HG03378 (cell line): Measurements from ENCODE around the gene FRMD3.

Source experiments
- ATAC-seq: cut with Tn5 transposase; IDR thresholded peaks from one replicate; pipeline ENCODE4 v1.9.1; 2021; ENCODE audit warnings: mild to moderate bottlenecking, moderate library complexity; ENCODE audit not compliant: unreplicated experiment

Gene FRMD3

DNA sequence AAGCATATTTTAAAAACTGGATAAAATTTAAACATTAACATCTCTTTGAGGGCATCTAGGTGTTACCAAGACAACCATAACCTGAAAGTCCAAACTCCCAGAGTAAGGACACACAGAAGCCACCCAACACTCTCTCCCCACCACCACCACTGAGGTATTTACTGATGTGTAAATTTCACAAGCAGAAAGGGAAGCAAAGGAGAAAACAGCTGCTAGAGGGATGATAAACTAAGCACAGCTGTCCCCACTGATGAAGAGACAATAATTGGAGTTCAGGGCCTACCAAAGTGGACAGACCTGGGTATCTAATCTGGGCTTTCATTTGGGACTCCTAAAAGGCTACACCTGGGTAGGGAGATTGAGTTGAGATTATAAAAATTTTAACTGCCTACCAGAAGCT lies 63.6 kb downstream of the FRMD3 start:
- no peak for ATAC-seq

DNA sequence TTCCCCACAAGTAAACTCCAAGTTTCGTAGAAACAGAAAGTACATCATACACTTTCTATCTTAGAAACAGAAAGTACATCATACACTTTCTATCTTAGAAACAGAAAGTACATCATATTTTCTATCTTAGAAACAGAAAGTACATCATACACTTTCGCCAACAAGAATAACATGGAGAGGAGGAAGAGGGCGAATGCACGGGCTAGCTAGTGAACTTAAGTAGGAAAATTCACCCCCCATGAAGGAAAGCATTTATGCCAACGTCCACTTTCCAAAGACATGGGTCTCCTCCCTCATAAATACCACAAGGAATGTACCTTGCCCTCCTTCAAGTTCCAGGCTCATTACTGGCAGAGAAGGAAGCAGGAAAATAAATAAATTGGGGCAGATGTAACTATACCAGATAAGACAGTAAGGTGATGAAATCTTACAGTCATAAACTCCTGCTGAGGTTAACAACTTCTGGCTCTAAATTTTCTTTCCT lies 64.7 kb downstream of the FRMD3 start:
- ATAC-seq = peak; percentile 99

DNA sequence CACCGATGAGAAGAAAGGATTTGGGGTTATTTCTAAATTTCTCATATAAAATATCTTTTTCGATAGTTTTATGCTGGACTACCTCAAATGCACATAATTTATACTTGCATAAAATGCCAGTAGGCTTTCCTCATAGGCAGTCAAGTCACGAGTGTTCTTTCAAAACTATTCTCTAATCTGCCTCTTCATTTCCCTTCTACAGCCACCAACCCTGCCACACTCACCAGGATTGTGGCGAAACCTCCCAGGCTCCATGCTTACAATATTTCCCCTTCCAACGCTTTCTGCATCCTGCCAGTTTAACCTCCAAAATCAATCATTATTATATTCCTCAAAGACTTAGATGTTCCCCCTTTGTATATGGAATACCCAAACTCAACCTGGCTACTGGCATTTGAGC lies 65.4 kb downstream of the FRMD3 start:
- ATAC-seq = no peak

DNA sequence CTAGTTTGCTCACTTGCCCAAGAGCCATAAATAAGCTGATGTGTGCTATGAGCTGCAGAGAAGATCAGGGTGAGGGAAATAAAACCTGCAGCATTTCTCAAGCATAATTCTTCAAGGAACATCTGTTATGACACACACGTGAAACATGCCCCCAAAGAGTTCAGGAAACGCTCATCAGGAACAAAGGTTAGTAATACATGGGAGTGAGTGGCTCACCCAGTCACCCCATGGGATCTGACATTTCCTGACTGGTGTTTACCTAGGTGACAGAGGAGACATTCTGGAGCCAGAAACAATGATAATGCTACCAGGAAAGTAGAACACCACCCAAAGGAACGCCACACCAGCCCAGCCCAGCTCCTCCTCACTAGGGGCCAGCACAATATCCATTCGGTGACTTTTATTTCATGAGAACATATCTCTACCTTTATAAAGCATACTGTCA lies 66.0 kb downstream of the FRMD3 start:
- no peak for ATAC-seq

DNA sequence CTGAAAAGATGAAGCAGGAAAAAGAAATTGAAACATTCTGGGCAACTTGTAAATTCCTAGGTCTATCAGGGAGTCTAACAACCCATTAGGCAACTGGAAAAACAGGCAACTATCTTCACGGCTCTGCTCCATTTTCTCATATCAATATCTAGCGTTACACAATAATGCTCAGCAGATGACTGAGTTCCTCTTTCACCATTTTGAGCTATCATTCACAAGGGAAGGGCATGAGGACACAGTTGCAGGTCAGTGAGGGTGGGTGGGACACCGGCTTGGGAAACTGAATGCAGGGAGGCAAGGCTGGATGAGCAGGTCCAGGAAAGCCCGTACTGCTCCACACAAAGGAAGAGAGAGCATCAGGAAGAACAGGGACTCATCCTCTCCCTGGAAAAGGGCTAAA lies 67.0 kb downstream of the FRMD3 start:
- ATAC-seq = no peak

DNA sequence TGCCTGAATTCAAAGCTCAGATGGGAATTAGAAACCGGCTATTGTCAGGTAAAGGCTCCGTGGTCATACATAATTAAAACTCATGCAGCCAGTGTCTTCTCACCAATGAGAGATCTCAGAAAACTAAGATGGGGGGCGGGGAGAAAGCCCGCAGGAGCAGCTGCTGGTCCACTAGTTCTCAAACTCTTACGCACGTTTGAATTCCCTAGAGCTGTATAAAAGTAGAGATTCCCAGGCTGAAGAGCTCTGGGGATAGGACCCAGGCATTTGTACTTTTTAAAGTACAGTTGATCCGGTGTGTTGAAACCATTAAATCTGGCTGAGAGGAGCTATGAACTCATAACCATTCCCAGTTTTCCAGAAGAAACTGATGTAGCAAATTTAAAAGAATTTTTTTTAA lies 68.5 kb downstream of the FRMD3 start:
- no peak for ATAC-seq

DNA sequence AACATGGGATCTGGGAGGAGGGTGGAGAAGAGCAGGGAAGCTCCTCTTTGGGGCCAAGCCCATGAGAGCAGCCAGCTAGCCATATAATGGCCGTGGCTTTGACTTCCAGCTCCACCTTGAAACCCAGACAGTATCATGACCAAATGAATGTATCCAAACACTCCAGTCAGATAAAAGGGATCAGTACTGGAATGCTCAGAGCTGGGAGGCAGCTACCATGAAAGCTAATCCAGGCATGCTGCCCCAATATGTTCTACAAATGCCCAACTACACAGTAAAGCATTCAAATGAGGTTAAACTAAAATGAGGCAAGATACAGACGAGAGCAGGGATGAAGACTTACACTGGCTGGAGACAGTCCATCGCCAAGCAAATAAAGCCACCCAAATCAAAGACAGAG lies 69.4 kb downstream of the FRMD3 start:
- no peak for ATAC-seq

DNA sequence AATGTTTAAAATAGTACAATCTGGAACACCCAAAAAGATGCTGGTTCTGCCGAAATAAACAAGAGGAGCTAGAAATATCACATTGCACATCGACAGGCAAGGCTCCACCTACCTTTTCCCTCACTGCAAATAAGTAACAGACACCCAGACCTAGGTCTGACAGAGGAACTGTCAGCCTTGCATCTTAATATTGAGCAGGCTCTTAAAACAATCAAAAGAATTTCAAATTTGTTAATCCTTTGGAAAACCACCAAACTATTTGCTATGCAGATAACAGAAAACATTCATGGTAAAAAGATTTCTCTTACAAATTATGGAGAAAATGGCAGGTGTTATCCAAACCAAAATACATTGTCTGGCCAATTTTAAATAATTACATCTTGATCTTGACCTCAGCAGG lies 71.3 kb downstream of the FRMD3 start:
- no peak for ATAC-seq

DNA sequence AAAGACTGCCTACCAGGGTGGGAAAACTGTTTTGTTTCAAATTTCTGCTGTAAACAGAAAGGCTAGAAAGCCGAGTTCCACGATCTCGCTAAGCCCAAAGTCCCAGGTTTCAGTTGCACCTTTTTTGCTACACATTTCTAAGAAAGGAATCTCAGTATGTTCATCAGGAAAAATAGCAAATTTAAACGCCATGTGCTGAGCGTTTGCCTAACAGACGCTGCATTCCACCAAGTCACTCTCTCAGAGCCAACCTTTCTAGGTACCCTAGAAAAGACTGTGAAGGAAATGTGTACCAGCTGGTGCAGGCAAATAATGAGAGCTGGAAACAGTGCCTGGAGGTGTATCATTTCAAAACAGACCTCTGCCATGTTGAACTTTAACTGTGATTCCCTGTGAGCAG lies 71.8 kb downstream of the FRMD3 start:
- no peak for ATAC-seq

DNA sequence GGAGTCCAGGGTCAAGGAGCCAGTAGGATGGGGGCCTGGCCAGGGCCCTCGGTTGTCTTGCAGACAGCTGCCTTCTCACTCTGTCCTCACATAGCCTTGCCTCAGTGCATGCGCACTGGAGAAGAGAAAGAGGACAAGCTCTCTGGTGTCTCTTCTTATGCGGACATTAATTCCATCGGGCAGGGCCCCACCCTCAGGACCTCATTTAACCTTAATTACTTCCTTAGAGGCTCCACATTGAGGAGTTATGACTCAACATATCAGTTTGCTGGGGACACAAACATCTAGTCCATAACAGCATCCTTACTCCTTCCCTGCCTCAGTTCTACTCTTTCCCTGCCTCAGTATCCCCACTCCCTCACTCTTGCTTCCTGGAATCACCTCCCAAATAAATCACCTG lies 78.4 kb downstream of the FRMD3 start:
- ATAC-seq = no peak

DNA sequence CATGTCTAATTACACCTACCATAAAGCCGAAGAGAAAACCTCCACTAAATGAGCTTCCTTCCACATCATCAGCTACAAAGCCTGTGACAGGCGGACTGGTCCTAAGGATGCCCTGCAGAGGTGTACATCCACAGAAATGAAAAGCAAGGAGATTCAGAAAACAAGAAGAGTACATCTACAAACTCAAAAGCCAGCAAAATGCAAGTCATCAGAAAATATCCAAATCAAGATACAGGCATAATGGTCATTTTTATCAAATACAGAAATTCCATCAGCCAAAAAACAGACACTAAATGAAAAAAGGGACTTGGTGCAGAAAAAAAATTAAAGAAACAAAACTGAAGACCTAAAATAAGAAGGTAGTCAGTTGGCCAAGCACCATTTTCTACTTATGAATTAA lies 79.7 kb downstream of the FRMD3 start:
- ATAC-seq = no peak

DNA sequence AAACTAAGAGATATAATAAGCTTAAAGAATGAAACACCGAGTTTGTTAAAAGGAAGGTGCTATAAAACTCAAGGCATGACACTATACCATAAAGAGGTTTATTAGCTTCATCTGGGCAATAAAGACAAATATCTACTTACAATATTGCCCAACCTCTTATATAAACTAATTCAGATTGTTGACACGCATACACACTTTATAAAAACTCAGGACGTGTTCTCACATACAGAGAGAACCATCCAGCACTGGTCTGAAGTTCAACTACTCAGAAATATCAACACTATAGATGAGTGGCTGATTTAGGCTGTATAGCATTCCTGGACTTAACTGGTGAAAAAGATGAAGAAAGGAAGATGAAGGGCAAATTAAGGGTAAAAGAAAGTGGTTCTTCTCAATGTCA lies 81.2 kb downstream of the FRMD3 start:
- ATAC-seq = no peak

DNA sequence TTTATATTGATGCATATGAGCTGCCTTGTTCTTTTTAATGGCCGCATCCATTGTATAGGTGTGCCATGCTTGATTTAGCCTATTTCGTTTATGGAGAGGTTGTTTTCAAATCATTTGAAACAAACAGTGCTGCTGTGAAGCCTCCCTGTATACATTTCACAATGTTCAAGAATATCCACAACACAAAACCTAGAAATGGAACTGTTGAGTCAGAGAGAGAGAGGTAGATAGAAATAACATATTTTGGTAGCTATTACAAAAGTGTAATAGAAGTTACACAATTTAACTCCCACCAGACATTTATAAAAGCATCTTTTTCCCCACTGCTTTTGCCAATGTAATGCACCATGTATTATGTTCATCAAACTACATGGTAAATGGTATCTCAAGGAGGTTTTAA lies 82.0 kb downstream of the FRMD3 start:
- ATAC-seq = no peak

DNA sequence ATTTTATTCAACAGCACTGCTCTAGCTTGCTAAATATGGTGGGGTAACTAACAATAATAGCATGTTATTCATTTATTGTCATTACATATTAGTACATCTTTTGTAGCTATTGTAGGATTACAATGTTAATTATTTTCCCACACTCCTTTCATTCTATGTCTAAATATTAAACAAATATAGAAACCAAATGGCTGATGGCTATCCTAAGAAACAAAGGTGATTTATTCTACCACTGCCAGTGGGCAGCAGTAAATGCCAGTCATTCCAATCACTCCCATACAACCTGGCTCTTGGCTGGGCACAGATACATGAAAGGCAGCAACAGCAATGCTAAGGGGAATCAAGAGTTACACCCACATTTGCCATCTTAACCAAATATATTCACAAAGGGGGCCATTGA lies 84.1 kb downstream of the FRMD3 start:
- ATAC-seq = no peak

DNA sequence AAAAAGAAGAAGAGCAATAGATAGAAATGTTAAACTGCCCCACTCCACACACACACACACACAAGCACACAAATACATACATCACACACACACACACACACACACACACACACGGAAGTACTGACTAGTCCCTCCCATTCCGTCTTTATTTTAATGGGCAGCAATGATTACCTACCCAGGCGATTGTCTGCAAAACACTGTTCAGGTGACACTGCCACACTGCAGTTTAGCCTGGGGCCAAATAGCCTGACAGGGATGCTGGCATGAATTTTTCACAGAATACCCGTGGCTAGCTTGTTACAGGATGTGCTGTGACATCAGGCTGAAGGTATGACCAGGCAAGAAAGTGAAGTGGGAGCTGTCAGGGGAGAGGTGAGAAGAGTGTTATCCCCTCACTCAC lies 86.9 kb downstream of the FRMD3 start:
- ATAC-seq = no peak

DNA sequence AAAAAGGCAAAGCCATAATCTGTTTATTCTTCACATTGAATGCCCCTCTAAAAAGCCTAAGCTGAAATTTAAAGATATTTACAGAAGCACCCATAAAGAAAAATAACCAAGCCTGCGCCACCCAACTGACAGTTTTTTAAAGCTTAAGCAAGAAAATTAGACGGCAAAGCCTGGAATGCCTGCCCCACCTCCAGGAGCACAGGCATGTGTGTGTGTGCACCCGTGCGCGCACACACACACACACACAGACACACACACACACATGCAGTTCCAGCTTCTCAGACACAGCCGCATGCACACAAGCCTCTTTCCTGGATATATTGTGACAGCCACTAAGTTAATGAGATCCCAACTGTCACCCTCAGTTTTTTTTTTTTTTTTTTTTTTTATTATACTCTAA lies 88.2 kb downstream of the FRMD3 start:
- ATAC-seq = no peak

DNA sequence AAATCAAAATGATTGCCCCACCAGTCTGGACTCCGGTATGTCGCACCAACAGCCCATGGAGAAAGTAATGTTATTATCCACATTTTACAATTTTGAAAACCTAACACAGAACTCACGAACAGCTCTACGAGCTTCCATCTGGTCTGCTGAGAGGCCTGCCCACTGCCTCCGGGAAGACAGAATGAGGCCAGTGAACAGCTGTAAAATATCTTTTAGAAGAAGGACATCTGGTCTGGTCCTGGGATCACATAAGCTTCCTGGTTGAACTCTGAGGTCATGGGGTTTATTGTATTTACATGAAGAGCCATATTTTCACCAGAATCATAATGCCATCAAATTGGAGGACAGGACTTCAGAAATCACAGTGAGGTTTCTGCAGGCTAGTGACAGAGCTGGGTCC lies 89.0 kb downstream of the FRMD3 start:
- ATAC-seq = no peak

DNA sequence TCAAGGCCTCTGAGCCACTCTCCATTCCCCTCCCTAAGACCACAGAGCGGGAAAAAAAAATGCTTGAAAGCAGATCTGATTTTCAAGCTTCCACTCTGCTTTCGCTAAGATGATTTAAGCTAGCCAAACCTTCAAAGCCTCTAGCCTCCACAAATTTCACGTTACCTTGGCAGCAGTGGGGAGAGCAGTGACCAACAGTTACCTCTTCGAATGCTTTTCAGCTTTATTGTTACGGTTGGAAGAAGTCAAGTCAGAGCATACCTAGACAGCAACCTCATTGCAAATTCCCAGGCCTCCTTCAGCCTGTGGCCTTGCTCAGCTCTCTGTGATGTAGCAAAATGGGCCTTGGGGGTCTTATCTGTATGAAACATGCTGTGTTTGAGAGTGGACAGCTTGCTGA lies 89.6 kb downstream of the FRMD3 start:
- no peak for ATAC-seq

DNA sequence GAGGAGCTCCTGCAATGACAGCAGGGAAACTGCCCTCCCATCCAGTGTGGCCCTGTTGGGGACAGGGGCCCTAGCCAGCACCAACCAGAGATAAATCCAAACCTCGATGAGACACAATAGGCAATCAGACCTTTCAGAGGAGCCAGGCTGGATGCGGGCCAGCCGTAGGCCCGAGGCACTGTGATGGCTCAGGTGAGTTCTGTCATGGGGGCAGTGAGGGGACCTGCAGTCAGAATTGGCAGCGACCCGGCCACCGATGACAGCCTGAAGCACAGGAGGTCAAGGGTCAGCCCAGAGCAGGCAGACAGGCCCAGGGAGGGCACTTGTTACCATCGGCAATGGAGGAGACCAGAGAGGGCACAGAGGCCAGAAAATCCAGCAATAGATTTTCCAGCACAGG lies 90.8 kb downstream of the FRMD3 start:
- ATAC-seq = no peak

DNA sequence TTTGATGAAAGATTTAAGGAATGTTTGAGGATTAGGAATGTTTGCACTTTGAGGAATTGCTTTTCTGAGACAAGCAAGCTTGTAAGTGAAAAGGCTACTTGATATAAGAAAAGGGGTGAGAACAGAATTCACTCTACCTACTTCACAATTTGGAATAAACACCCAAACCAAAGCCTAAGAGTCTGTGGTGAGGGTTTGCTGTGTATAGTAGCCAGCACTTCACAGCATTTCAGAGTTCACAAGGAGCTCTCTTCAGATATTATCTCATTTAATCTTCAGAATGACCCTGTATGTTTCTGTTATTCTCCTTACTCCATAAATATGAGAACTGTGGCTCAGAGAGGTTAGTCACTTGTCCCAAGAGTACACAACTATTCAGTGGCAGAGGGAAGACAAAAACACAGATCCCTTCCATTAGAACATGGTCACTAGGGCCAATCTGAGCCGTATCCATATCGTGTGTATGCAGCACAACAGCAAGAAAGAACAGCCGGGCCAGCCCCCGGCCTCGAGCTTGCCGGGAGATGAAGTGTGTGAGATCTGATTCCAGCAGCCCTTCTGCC lies 92.4 kb downstream of the FRMD3 start:
- ATAC-seq = no peak

DNA sequence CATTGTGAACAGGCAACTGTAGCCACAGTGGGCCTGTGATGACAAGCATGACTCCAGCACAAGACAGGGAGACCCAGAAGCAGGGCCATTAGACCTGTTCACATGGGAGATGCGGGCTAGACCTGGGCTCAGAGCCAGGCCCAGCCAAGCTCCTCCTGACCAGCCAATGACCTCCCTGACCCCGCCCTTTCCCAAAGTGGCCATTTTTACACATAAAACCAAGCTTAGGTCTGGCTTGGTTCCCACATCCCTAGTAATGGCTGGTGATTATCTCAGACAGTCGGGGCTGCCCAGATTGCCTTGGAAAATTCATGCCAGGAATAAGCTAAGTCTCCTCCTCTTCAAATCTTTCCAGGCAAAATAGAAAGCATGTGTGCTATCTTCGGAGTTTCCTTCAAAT lies 94.1 kb downstream of the FRMD3 start:
- ATAC-seq = no peak

DNA sequence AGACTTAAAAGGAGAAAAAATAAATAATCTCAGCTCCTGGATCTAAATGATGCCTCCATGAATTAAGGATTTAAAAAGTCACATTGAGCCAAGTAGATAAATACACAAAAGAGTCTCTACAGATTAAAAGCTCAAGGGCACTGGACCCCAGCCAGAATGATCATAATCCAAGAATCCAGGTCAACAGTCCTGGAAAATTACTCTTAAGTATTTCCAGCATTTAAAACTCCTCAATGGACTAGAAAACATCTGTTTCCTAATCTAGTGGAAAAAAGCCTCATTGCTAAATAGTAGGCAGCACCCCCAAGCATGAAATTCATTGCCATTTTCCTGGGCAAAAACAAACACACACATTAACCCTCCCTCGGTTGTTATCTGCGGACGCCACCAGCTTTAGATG lies 96.8 kb downstream of the FRMD3 start:
- ATAC-seq = no peak

DNA sequence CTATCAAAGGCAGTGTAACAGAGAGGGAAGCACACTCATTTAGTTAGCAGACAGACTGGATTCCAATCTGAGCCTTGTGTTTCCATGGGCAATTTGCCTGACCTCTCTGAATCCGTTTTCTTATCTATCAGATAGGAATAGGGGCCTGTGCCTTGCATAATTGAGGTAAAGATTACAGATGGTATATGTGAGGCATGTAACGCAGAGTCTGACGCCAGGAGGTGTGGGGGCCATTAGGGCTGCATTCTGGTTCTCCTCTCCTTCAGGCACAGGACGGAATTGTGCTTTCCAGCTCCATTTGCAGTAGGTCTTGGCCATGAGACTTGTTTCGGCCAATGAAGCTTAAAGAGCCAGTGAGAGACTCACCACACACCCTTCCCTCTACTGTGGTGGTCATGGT lies 97.6 kb downstream of the FRMD3 start:
- ATAC-seq = no peak

DNA sequence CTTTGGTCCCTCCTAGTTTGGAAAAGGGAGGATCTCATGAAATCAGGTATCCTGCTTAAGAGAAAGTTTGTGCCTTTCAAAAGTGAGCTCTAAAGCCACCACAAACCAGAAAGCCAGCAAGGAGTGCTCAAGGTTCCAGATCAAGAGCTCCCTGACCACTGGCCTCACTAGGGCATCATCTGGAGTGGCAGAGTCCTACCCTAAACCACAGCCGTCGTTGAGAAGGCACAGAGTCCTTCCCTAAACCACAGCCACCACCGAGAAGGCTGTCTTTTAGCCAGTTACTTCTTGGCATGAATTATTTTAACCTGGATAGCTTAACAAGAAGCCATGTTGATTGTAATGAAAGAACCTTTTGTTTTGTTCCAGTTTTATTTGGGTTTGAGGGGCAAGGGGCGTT lies 102.9 kb downstream of the FRMD3 start:
- ATAC-seq = no peak
